Activated T-helper 1 cell treated with anti-CD3 and anti-CD28 coated beads, Interleukin-12 subunit alpha, Interleukin-12 subunit beta, Interleukin-2, Interleukin-4 antibody, amounts not matched to agents 30 ng/mL and 10 ng/mL and 1 ng/mL, durations not matched to agents 14 hours and 24 hours and 36 hours (primary cell): ENCODE data around the gene PPFIBP2. TPM values are rescaled to one million over a fixed set of nuclear protein-coding genes. Genes with fewer than 3 reads are reported as not detected.

Experiments
- DNase-seq: peaks from one replicate; pipeline ENCODE4 v3.0.0; 2021; ENCODE audit warnings: low spot score
- H3K27ac Mint-ChIP-seq: one replicate; pipeline ENCODE4 v1.8.0; 2021; ENCODE audit warnings: mild to moderate bottlenecking, mixed read lengths
- H3K27me3 Mint-ChIP-seq: one replicate; pipeline ENCODE4 v1.8.0; 2022; ENCODE audit warnings: mild to moderate bottlenecking, moderate library complexity, mixed read lengths; ENCODE audit not compliant: insufficient read depth
- H3K36me3 Mint-ChIP-seq: one replicate; pipeline ENCODE4 v1.8.0; 2021; ENCODE audit warnings: low read depth, mixed read lengths
- H3K4me1 Mint-ChIP-seq: one replicate; pipeline ENCODE4 v1.8.0; 2021; ENCODE audit warnings: low read depth, mixed read lengths
- H3K4me3 Mint-ChIP-seq: one replicate; pipeline ENCODE4 v1.8.0; 2021; ENCODE audit warnings: mild to moderate bottlenecking, moderate library complexity, mixed read lengths
- H3K9me3 Mint-ChIP-seq: one replicate; pipeline ENCODE4 v1.8.0; 2021; ENCODE audit warnings: mixed read lengths
- intact Hi-C: fragments of 100-400 bp; cut with micrococcal nuclease; formaldehyde crosslinking; loops from one replicate; pipeline ENCODE4 v1.15.1; 2024
- total RNA-seq: library from RNA; stranded (reverse); gene quantifications from 2 replicates; pipeline ENCODE4 v1.2.3, GENCODE V29; 2022

PPFIBP2 gene
- total RNA-seq, 1 donor from 2014 or later = 0.62 TPM

DNA sequence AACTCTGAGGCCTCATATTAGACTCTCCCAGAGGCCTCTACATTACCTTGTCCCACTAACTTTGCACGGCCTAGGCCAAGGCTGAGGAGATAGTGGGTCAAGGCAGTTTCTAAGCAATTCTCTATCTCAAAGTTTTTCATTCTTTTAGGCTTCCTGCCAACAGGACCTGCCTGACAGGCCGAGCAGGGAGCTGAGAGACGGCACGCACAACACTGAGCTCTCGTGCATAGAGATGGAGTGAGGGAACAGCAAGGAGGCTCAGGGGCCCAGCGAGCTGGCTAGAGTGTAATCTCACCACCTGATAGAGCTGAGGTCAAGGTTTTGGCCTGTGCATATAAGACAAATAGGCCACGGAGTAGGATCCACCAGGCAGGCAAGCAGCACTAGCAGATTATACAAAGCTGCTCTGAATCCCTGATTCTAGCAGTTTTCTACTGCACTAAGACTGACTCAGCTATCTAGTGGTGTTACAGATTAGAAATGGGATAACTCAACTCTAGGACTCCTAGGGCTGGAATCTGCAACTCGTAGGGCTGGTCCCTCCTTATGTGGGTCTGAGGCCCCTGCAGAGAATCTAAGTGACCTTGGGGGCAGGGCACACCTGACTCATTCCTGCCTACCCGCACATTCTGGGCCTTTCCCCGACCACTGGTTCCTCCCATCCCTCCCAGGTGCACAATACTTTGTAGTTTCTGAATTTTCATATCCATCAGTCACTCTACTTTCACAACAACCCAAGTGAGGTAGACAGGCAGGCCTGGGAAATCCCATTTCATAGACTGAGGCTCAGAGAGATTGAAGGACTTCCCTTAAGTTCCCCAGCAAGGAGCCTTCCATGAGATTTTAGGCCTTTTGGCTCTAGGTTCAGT, 157.8 kb downstream of the PPFIBP2 start:
- peaks cover 3% of the 10 kb centered on the region for H3K36me3 Mint-ChIP-seq
- H3K9me3 Mint-ChIP-seq = no peaks in the 10 kb centered on the region
- no peak overlapping the region for H3K27ac Mint-ChIP-seq
- no peak overlapping the region for H3K4me3 Mint-ChIP-seq
- peaks cover 28% of the 10 kb centered on the region for H3K27me3 Mint-ChIP-seq
- intact Hi-C loops = no loop called here
- H3K4me1 Mint-ChIP-seq = peaks cover 19% of the 10 kb centered on the region
- no peak for DNase-seq

GRCh38 chr11:7672276-7672959, 158.6 kb downstream of the PPFIBP2 start:
- DNase-seq = no peak
- intact Hi-C loops = no loop called here
- no peak overlapping the region for H3K27ac Mint-ChIP-seq
- H3K36me3 Mint-ChIP-seq = peaks cover 3% of the 10 kb centered on the region
- no peak overlapping the region for H3K4me3 Mint-ChIP-seq
- peaks cover 19% of the 10 kb centered on the region for H3K4me1 Mint-ChIP-seq
- peaks cover 30% of the 10 kb centered on the region for H3K27me3 Mint-ChIP-seq
- H3K9me3 Mint-ChIP-seq = no peaks in the 10 kb centered on the region

DNA sequence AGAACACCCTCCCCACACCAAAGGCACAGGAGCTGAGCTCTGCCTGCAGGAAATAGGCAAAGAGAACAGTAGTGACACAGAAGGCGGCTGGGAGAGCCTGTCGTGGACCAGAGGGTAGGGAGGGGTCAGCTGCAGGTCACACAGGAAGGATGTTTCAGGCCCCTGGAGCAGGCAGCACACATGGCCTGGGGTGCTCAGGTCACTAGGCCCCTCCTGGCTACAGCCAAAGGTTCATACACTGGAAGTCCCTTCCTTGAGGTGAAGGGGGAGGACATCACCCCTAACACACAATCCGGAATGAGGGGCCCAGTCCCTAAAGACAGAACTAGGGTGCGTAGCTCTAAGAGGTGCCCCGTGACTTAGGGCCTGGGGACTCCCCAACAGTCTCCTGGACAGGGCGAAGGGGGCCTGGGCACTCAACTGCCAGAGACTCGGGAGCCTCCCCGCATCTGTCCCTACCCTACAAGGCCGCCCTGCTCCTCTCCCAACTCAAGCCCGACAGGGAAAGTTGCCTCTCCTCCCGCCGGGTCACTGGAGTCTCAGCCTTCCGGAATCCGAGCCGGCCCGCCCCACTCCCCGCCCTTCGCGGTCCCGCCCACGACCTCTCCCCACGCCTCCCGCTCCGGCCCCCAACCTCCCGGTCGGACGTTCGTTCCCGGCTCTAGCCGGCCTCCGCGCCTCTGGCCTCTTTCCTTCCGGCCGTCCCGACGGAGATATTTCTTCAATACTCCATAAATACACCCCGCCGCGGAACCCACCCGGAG, 159.3 kb downstream of the PPFIBP2 start, which contains the start of gene CYB5R2:
Gene CYB5R2 (minus strand): TSS at position 541 of the 764 bp plus-strand sequence. CDS start 675 bp downstream, outside the sequence.
- H3K9me3 Mint-ChIP-seq = no peaks in the 10 kb centered on the region
- peaks cover 19% of the 10 kb centered on the region for H3K4me1 Mint-ChIP-seq
- peak within 1 kb of the TSS; percentile 66 for H3K4me3 Mint-ChIP-seq
- DNase-seq = no peak
- intact Hi-C loops = no loop called here
- H3K27ac Mint-ChIP-seq = peak within 1 kb of the TSS; percentile 54
- H3K27me3 Mint-ChIP-seq = peaks cover 33% of the 10 kb centered on the region
- H3K36me3 Mint-ChIP-seq = peaks cover 3% of the 10 kb centered on the region

DNA sequence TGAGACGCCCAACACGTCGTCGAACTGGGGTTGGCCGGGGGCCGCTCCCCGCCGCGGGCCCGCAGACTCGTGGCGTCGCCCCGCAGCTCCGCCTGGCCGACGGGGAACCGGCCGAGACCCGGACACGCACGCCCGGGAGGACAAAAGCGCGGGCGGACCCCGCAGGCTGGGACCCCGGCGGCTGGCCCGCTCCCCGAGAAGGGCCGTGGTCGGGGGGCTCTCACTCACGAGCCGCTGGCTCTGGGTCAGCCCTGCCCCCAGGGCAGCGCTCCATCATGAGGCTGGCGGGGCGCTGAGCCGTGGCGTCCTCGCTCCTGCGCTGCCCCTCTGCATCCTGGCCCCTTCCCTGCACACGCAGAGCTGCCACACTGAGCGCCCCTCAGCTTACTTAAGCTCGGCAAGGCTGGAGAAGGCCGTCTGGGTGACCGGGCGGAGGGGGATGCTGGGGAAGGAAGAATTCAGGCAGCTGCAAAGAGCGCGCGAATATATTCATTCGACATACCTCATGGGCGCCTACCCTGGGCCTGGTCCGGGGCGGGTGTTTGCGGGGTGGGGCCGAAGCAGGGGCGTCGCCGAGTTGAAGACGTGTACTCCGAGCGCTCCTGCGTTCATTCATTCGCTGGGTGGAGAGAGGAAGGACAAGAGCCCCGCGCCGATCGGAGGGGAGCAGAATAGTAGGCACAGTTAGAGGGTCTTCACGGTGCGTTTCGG, 160.1 kb downstream of the PPFIBP2 start:
- Mint-ChIP-seq H3K36me3 (peaks cover 3% of the 10 kb centered on the region), H3K27me3 (peaks cover 33% of the 10 kb centered on the region), H3K27ac (peak overlapping the region; percentile 54), H3K4me1 (peaks cover 19% of the 10 kb centered on the region), H3K9me3 (no peaks in the 10 kb centered on the region), H3K4me3 (peak overlapping the region; percentile 66)
- no peak for DNase-seq
- intact Hi-C loops = no loop called here

DNA sequence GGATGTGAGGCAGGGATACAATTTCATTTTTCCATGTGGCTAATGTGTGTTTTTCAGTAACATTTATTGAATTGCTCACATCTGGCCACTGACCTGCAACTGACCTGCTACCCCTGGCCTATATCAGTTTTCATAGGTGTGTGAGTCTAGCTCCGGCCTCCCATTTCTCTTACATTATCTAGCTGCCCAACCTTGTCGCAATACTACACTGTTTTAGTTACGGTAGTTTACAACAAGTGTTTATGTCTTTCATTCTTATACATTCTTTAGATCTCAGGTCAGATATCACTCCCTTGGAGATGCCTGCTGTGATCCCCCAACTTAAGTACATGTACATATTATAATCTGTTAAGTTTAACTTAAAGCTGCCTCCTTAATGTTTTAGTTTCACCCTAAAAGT, 161.8 kb downstream of the PPFIBP2 start:
- peaks cover 3% of the 10 kb centered on the region for H3K36me3 Mint-ChIP-seq
- H3K27ac Mint-ChIP-seq = no peak overlapping the region
- intact Hi-C loops = no loop called here
- no peaks in the 10 kb centered on the region for H3K9me3 Mint-ChIP-seq
- H3K27me3 Mint-ChIP-seq = peaks cover 38% of the 10 kb centered on the region
- H3K4me3 Mint-ChIP-seq = no peak overlapping the region
- no peak for DNase-seq
- H3K4me1 Mint-ChIP-seq = peaks cover 15% of the 10 kb centered on the region

DNA sequence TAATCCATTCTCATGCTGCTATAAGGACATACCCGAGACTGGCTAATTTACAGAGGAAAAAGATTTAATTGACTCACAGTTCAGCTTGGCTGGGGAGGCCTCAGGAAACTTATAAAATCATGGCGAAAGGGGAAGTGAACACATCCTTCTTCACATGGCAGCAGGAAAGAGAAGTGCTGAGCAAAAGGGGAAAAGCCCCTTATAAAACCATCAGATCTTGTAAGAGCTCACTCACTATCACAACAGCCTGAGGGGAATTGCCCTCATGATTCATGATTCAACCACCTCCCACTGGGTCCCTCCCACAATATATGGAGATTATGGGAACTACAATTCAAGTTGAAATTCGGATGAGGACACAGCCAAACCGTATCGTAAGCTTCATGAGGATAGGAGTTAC, 163.3 kb downstream of the PPFIBP2 start:
- no peak overlapping the region for H3K27ac Mint-ChIP-seq
- H3K4me3 Mint-ChIP-seq = no peak overlapping the region
- intact Hi-C loops = no loop called here
- H3K9me3 Mint-ChIP-seq = no peaks in the 10 kb centered on the region
- H3K4me1 Mint-ChIP-seq = peaks cover 3% of the 10 kb centered on the region
- peaks cover 3% of the 10 kb centered on the region for H3K36me3 Mint-ChIP-seq
- peaks cover 41% of the 10 kb centered on the region for H3K27me3 Mint-ChIP-seq
- no peak for DNase-seq

DNA sequence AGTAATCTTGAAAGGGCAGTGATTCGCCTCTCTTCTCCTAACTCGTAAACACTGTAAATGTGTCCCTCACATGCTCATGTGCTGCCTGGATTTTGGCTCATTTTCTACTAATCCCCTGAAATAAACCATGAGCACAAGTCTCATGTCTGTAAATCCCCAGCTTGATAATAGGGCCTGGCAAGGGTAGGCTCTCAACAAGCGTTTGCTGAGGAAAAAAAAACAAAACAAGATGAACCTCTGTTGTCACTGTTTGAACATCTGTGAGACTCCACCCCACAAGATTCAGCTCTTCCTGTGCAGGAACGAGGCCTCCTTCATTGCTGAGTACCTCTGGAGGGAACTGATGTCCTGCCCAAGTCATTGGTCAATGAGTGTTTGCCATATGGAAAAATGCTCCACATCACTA, 164.0 kb downstream of the PPFIBP2 start:
- H3K36me3 Mint-ChIP-seq = peaks cover 3% of the 10 kb centered on the region
- intact Hi-C loops = no loop called here
- H3K9me3 Mint-ChIP-seq = no peaks in the 10 kb centered on the region

DNA sequence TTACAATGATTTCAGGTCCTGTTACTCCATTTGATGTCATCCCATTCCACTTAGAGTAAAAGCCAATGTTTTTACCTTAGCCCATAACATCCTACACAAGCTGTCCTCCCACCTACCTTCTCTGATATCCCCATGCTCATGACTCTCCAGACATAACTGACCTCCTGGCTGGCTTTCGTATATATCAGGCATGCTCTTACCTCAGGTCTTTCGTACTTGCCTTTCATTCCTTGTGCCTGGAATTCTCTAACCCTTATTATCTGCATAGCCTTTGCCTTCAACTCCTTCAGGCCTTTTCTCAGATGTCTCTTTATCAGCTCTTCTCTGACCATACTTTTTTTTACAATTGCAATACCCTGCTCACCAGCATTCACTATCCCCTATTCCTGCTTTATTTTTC, 169.8 kb downstream of the PPFIBP2 start:
- H3K4me1 Mint-ChIP-seq = no peaks in the 10 kb centered on the region
- H3K9me3 Mint-ChIP-seq = no peaks in the 10 kb centered on the region

More for the DNA sequence above, 164.0 kb downstream of the PPFIBP2 start:
- no peak overlapping the region for H3K27ac Mint-ChIP-seq
- no peaks in the 10 kb centered on the region for H3K4me1 Mint-ChIP-seq
- peaks cover 35% of the 10 kb centered on the region for H3K27me3 Mint-ChIP-seq
- DNase-seq = no peak
- no peak overlapping the region for H3K4me3 Mint-ChIP-seq

DNA sequence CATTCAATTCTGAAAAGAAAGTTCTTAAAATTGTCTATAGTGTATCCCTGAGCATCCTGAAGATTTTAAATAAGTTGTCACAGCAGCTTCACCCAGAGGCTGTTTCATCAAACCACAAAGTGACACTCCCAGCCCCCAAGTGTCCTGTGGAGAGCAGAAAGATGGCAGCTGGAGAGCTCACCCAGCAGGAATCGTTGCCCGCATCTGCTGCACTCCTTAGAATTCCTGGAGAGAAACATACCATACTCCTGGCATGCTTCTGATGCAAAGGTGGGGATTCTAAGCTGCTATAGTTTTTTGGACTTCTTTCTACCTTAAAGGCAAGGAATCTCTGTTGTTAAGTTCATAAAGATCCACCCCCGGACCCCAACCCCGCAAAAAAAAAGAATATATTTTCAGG, 173.0 kb downstream of the PPFIBP2 start:
- Mint-ChIP-seq H3K9me3 (no peaks in the 10 kb centered on the region), H3K4me3 (no peak overlapping the region)
- intact Hi-C loops = no loop called here

More for the DNA sequence above, 169.8 kb downstream of the PPFIBP2 start:
- DNase-seq = no peak
- H3K27ac Mint-ChIP-seq = no peak overlapping the region
- peaks cover 12% of the 10 kb centered on the region for H3K27me3 Mint-ChIP-seq
- no peaks in the 10 kb centered on the region for H3K36me3 Mint-ChIP-seq
- no peak overlapping the region for H3K4me3 Mint-ChIP-seq
- intact Hi-C loops = no loop called here

DNA sequence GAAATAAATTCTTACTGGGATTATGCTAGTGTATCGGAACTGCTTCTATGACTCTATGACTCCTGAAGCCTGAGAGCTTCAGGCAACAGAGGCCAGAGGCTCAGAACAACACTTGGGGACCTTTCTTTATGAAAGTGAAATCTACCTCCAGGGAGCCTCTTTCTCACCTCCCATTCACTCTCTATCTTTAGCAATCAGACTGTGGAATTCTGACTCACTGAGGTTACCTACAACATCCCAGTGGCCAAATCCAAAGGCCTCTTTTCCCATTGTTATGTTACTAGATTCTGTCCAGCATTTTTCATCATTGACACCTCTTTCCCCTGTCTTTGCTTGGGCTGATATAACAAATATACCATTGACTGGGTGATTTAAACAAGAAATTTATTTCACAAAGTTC, 173.6 kb downstream of the PPFIBP2 start:
- H3K36me3 Mint-ChIP-seq = no peaks in the 10 kb centered on the region
- no peaks in the 10 kb centered on the region for H3K9me3 Mint-ChIP-seq
- H3K27ac Mint-ChIP-seq = no peak overlapping the region
- intact Hi-C loops = no loop called here
- H3K27me3 Mint-ChIP-seq = peaks cover 18% of the 10 kb centered on the region
- no peak overlapping the region for H3K4me3 Mint-ChIP-seq
- H3K4me1 Mint-ChIP-seq = no peaks in the 10 kb centered on the region
- DNase-seq = no peak

More for the DNA sequence above, 173.0 kb downstream of the PPFIBP2 start:
- H3K27ac Mint-ChIP-seq = no peak overlapping the region
- no peak for DNase-seq
- H3K27me3 Mint-ChIP-seq = peaks cover 18% of the 10 kb centered on the region
- no peaks in the 10 kb centered on the region for H3K4me1 Mint-ChIP-seq
- no peaks in the 10 kb centered on the region for H3K36me3 Mint-ChIP-seq

DNA sequence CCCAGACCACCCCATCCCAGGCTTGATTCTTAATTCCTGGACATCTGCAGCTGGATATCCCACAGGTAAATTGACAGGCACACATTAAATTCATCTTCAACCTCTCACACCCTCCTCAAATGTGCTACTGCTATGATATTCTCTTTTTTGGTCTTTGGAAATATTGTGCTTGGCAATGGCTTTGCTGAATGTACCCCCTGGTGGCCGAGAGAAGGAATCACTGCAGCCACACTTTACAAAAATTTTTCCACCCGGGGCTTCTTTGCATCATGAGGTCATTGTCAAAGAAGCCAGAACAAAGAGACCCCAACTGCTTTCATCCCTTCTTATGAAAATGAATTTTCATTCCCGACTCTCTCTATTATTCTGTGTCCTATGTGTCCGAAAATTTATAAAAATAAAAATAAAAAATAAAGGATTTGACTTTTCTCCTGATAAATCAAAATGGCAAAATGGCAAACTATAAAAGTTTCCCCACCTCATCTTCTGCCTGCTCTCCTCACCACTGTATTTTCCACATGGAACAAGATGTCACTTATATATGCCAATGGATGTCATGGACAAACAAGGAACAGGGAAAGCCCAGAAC, 174.5 kb downstream of the PPFIBP2 start:
- Mint-ChIP-seq H3K27me3 (peaks cover 23% of the 10 kb centered on the region), H3K36me3 (no peaks in the 10 kb centered on the region), H3K4me3 (no peak overlapping the region), H3K9me3 (no peaks in the 10 kb centered on the region), H3K4me1 (no peaks in the 10 kb centered on the region), H3K27ac (no peak overlapping the region)
- intact Hi-C loops = loop anchor here (1.0 kb wide), 1 partner anchor 590 kb away; no protein-coding TSS in a partner anchor
- no peak for DNase-seq

- no peak for DNase-seq
- Mint-ChIP-seq H3K4me1 (no peaks in the 10 kb centered on the region), H3K36me3 (no peaks in the 10 kb centered on the region), H3K4me3 (no peak overlapping the region), H3K9me3 (no peaks in the 10 kb centered on the region), H3K27me3 (peaks cover 32% of the 10 kb centered on the region), H3K27ac (no peak overlapping the region)
- intact Hi-C loops = no loop called here
These were observed 175.4 kb downstream of the PPFIBP2 start for GRCh38 chr11:7689239-7689638.
